ENCODE results near the gene LRCH1. TPM values are rescaled to one million over a fixed set of nuclear protein-coding genes. Genes with fewer than 3 reads are reported as not detected.

Gene LRCH1
- total RNA-seq, 1 donor from 2014 or later = 17.1 TPM

GRCh38 chr13:46606970-46607369 lies 54.0 kb downstream of the LRCH1 start:
- FAIRE-seq = no peak
- DNase-seq (ENCODE audit: low spot score in 2 of 2) = no peak

DNA sequence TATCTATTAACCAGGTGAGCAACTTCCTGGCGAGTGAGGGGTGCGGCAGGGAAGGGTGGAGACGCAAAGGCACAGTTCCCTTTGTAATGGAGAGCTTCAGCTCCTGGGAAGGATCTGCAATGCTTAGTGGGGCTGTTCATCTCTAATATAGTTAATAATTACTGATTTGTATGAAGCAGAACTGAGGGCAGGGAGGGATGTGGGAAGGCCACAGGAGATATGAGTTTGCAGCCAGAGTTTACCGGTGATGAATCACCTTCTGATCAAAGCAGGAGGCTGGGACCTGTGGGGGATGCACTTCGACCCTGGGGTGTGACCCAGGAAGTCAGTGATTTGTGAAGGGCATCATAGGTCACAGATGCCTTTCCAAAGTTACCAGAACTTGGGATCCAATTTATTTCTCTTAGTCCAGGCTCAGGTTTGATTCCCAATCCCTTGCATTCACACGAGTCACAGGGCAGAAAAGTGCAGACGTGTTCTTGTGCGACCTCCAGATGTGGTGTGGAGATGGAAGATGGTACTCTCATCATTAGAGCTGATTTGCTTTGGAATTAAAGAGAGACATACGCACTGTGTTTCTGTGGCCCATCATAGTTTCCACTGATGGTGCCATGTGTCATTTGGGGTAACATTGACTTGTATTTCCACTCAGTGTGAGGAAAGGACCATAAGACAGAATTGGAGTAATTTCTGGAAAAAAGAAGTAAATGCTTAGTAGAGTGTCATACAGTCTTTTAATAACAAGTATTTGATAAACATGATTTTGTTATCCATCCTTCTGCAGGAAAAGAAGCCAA lies 55.0 kb downstream of the LRCH1 start:
- DNase-seq (ENCODE audit: low spot score in 2 of 2) (no peak), FAIRE-seq (no peak)

DNA sequence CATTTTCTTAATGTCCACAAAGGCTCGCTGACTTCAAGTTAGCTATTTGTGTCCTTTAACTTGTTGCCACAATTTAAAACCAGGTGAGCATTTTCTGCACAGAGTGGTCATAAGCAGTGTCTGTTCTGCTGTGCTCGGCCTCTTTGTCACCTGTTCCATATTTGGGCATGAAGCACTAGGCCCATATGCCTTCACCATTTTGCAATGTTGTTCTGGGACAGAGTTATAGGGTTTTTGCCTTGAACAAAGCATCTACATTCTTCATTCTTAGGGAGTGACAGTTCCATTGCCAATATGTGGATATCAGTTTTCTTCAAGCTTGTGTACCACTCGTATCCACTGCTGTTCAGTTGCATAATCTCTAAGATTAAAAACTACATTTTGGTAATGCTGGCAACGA lies 56.1 kb downstream of the LRCH1 start:
- no peak for DNase-seq (ENCODE audit: low spot score in 2 of 2)
- FAIRE-seq = no peak

DNA sequence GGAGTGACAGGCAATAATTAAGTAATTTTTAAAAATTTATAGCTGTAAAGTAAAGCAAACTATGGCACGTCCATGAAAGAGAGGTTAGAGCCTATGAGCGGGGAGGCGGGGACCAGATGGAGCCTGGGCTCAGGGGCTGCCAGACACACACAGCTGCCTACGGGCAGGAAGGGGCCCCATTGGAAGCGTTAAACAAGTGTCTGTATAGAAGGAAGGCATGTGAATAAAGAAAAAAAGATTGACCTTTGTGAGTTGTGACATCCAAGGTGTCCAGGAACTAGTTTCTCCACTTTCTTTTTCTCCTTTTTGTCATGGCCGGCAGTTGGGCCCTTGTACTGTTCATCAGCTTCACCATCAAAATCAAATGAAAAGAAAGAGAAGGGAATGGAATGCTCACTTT lies 56.8 kb downstream of the LRCH1 start:
- FAIRE-seq (no peak), DNase-seq (ENCODE audit: low spot score in 2 of 2) (no peak)

- FAIRE-seq = no peak
- DNase-seq (ENCODE audit: low spot score in 2 of 2) = no peak
Measured at GRCh38 chr13:46612267-46612666, 59.3 kb downstream of the LRCH1 start.

DNA sequence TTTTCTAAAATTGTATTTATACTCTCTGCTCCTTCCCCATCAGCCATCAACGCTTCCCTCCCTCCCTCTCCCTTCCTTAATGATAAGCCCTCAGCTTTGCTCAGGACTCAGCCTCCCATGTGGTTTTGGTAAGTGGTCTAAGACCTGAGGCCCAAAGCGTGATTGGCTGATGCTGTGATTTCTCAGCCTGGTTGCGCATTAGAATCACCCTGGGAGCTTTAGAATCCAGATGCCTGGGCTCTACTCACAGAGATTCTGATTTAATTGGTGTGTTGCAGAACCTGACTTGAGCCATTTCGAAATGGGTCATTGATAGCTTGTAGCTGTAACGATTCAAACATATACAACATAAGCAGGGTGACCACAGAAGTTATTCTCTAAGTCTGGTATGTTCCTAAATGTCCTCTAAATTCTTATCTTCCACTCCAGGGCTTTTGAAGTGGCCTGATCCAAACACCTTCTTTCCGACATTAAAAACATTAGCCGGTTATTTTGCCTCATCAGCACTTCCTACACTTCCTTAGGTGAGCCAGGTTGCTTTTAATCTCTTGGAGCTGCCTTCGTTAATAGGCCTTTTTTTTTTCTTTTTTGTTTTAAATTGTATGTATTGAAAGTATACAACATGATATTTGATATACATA lies 60.6 kb downstream of the LRCH1 start:
- FAIRE-seq = no peak
- no peak for DNase-seq (ENCODE audit: low spot score in 2 of 2)

DNA sequence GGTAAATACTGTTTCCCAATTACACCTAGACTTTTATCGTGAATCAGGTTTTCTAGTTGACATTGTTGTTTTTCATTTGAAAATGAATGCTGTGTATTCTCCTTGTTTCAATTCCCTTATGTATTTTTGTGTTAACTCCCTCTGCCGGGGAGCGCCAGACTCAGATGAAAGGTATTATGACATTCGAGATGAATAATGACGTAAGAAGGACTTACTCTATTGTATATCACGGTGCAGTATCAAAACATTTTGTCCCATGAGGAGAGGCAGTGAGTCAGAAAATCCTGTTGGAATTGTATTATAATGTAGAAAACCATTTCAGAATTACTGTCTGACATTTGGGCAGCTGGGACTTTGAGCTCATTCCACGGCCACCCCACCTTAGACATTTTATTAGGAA lies 61.6 kb downstream of the LRCH1 start:
- no peak for DNase-seq (ENCODE audit: low spot score in 2 of 2)
- FAIRE-seq = no peak

- FAIRE-seq (no peak), DNase-seq (ENCODE audit: low spot score in 2 of 2) (no peak)
Measured at GRCh38 chr13:46615888-46616531, 63.0 kb downstream of the LRCH1 start.

DNA sequence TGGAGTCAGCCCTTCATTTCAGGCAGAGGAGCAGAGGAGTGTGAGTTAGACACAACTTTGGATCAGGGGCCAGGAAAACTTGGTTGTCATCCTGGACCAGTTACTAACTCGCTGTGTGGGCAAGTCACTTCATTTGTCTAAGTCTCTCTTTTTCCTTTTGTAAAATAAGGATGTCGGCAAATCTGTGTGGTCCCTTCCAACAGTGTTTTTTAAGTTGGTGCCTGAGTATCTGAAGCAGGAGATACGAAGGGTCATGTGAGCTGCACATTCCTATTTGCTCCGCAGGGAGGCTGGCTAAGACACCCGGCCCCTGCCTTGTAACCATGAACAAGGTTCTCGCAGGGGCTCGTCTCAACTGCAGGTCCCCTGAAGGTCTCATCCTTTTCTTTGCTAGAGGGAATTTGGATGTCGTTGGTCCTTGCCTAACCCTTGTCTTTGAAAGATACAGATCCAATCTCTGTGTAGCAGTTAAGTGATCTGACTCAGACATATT lies 64.3 kb downstream of the LRCH1 start:
- FAIRE-seq (no peak), DNase-seq (ENCODE audit: low spot score in 2 of 2) (no peak)

DNA sequence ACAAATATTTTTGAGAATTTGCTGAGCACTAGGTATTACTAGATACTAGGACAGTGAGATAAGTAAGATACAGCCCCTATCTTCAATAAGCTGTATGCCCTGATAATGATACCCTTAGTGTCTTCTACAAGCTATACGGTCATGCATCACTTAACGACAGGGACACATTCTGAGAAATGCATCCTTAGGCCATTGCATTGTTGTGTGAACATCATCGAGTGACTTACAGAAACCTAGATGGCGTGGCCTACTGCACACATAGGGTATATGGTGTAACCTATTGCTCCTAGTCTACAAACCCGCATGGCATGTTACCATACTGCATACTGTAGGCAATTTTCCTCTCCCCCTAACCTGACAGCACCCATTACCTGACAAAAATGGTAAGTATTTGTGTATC lies 64.9 kb downstream of the LRCH1 start:
- DNase-seq (ENCODE audit: low spot score in 2 of 2) = no peak
- FAIRE-seq = no peak

DNA sequence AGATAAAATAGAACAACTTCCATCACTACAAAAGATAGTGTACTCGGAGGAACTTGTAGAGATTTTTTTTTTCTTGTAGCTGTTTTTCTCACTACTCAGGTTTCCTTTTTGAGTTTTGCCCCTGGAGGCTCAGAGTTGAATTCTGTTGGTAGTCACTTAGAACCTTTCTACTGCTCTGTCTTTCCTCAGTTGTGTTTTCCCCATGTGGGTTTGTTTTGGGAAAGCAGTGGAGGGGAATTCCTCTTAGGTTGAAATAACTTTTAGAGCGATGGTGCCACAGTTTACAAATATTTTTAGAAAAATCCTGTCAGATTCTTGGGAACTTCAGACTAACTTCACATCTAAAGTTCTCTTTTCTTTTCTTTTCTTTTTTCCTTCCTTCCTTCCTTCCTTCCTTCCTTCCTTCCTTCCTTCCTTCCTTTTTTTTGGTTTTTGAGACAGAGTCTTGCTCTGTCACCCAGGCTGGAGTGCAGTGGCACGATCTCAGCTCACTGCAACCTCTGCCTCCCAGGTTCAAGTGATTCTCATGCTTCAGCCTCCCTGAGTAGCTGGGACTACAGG lies 65.8 kb downstream of the LRCH1 start:
- DNase-seq (ENCODE audit: low spot score in 2 of 2) = no peak
- FAIRE-seq = no peak

GRCh38 chr13:46620029-46620428 lies 67.1 kb downstream of the LRCH1 start:
- FAIRE-seq = no peak

GRCh38 chr13:46620471-46620870 lies 67.5 kb downstream of the LRCH1 start:
- FAIRE-seq = no peak

More at GRCh38 chr13:46620029-46620428, 67.1 kb downstream of the LRCH1 start:
- DNase-seq (ENCODE audit: low spot score in 2 of 2) = no peak

GRCh38 chr13:46621133-46621532 lies 68.2 kb downstream of the LRCH1 start:
- DNase-seq (ENCODE audit: low spot score in 2 of 2) = no peak
- no peak for FAIRE-seq

More at GRCh38 chr13:46620471-46620870, 67.5 kb downstream of the LRCH1 start:
- no peak for DNase-seq (ENCODE audit: low spot score in 2 of 2)

GRCh38 chr13:46621792-46622629 lies 69.0 kb downstream of the LRCH1 start:
- no peak for DNase-seq (ENCODE audit: low spot score in 2 of 2)
- FAIRE-seq = no peak

DNA sequence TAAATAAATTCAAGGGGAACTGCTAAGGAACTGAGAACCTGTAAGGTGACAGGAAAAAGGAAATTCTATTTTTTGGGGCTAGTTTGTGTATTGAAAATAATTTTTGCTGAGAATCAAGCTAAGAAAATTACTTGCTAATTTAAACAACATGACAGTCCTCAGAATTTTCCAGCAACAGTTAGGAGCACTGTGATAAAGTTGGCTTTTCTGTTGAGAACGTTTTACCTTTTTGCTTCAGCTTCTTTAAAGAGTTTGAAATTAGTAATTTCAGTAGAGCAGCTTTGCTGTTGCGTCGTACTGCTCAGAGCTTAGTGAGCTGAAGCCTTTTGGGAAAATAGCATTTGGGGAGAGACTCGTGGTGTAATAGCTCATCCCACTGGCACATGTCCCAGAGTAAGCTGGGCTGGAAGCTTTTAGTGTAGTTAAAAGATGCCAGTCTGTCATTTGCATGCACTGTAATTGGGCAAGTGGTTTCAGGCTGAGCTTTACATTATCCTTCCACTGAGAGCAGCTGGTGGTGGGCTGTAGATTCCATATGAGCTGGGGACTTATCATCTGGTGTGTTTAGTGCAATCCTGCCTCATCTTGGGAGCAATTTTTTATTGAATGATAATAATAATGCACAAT lies 69.8 kb downstream of the LRCH1 start:
- DNase-seq (ENCODE audit: low spot score in 2 of 2) (peak in 1 of 2 donors; percentile 28), FAIRE-seq (no peak)

DNA sequence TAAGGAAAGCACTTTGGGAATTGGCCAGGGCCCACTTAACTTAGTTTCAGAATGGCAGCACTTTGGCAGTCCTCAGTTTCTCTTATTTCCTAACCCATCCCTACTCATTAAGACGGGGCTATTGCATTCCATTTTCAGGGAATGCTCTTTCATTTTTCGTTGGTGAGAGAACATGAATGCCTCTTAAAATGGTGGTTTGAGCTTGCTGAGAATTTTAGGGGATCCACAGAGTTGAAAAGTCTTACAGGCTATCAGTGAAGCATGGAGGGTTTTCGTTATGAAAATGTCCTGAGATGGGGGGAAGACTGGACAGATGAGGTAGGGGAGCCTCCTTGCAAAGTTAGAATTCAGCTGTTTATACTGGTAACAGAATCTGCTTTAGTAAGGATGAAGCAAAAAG lies 71.4 kb downstream of the LRCH1 start:
- DNase-seq (ENCODE audit: low spot score in 2 of 2) (no peak), FAIRE-seq (no peak)

DNA sequence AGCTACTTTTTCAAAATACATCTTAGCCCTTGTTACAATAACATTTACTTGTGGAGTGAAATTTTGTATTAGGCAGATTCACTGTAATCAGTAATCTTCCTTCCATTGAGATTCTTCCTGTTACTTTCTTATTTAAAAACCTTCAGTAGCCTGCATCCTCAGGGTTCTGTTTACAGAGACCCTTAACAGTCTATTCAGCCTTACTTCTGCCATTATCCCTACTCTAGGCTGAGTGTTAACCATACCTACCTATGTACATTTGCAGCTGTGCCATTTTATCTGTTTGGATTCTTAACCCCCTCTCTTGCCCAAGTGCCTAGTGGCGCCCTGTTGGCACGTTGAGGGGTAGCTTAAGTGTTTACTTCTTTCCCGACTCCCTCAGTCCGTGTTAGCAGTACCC lies 71.9 kb downstream of the LRCH1 start:
- DNase-seq (ENCODE audit: low spot score in 2 of 2) (no peak), FAIRE-seq (no peak)

- no peak for FAIRE-seq
Measured at GRCh38 chr13:46627462-46627861, 74.5 kb downstream of the LRCH1 start.

More at GRCh38 chr13:46627462-46627861, 74.5 kb downstream of the LRCH1 start:
- no peak for DNase-seq (ENCODE audit: low spot score in 2 of 2)
